Uterus (tissue), 4 donors: ENCODE measurements around the gene SEPTIN3. TPM values are rescaled to one million over a fixed set of nuclear protein-coding genes. Genes with fewer than 3 reads are reported as not detected.

ENCODE experiments used
- DNase-seq, 2 donors: peaks; one replicate each; pipeline ENCODE4 v3.0.0-alpha.2; 2019 to 2020
- H3K27ac ChIP-seq, 2 donors: fragments of 200-600 bp; sonication (generic); 1 replicate in 1 of 2; 2 replicates in 1 of 2; pipeline ENCODE4 v1.5.1; 2016 to 2018
- H3K27me3 ChIP-seq, 2 donors: fragments of 200-600 bp; sonication (generic); one replicate each; pipeline ENCODE4 v1.5.1; 2018 to 2019; ENCODE audit warnings: control low read depth in 1 of 2
- H3K36me3 ChIP-seq, 2 donors: fragments of 200-600 bp; sonication (generic); one replicate each; pipeline ENCODE4 v1.5.1; 2019; ENCODE audit warnings: control low read depth in 1 of 2
- H3K4me1 ChIP-seq, 2 donors: fragments of 200-600 bp; sonication (generic); one replicate each; pipeline ENCODE4 v1.5.1; 2018 to 2019; ENCODE audit warnings: control low read depth in 1 of 2
- H3K4me3 ChIP-seq, 2 donors: fragments of 200-600 bp; sonication (generic); 1 replicate in 1 of 2; 2 replicates in 1 of 2; pipeline ENCODE4 v1.5.1; 2018 to 2019; ENCODE audit warnings: mild to moderate bottlenecking in 1 of 2
- H3K9me3 ChIP-seq, 2 donors: fragments of 200-600 bp; sonication (generic); one replicate each; pipeline ENCODE4 v1.5.1; 2019; ENCODE audit warnings: control low read depth in 1 of 2
- POLR2A ChIP-seq, 2 donors: fragments of 450-650 bp; IDR thresholded peaks; one replicate each; pipeline ENCODE4 v1.6.1; 2016; ENCODE audit warnings: antibody characterized with exemption in 2 of 2, mild to moderate bottlenecking in 1 of 2, moderate library complexity in 1 of 2
- intact Hi-C: fragments of 100-400 bp; cut with DNase I; formaldehyde crosslinking; loops from one replicate; pipeline ENCODE4 v1.15.1; 2023; ENCODE audit warnings: low total_unique reads
- total RNA-seq, 4 donors: library from RNA; depleted of rRNA in 3 of 4; stranded (reverse); fragments of >200 nt in 3 of 4; gene quantifications; one replicate each; pipeline versions ENCODE4 v1.1.0 to v1.2.4, GENCODE V29; 2014 to 2023
- TF ChIP-seq, protein P1 (sequence below), 4 experiments: fragments of 200-600 bp in 2 of 4; fragments of 450-650 bp in 2 of 4; sonication (generic) in 2 of 4; IDR thresholded peaks; one replicate each; pipeline ENCODE4 v1.5.1; 2016 to 2019; ENCODE audit warnings: antibody characterized with exemption in 4 of 4, mild to moderate bottlenecking in 2 of 4, moderate library complexity in 1 of 4
- donor health status: DM: yes; HTN: yes; CAD: no.

Gene SEPTIN3
- total RNA-seq = 1 to 10 TPM in 1 of 4 donors, not detected in 3; 1.4 TPM

DNA sequence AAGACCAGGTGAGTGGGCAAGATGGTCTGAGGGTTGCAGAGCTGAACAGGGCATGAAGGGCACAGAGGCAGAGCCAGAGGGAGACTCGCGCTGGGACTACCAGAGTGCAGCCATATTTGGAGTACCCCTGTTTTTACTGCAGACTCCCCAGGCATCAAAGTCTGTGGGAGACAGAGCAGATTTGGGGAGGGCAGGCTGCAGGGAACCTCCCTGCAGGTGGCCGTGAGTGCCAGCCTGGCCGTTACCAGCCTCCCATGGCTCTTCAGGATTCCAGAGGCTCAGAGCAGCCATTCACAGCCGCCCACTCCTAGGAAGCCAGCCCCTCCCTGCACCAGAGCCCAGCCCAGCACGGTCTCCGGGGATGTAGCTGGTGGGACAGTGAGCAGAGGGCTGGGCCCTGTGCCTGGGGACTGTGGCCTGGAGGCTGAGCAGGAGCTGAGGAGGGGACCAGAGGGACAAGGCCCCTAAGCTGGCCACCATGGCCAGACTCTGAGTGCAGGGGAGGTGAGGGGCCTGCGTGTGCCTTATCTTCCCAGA lies at the start of gene SEPTIN3:
Gene SEPTIN3, plus strand, starts transcription at position 334 of the 537 bp plus-strand sequence. CDS start 2,050 bp downstream, outside the sequence.
- Histone ChIP-seq H3K27ac (no peak within 1 kb of the TSS), H3K36me3 (no peaks in the 10 kb centered on the region), H3K4me3 (no peak within 1 kb of the TSS), H3K27me3 (no peaks in the 10 kb centered on the region), H3K4me1 (no peaks in the 10 kb centered on the region), H3K9me3 (no peaks in the 10 kb centered on the region)
- intact Hi-C loops = no loop called here
- DNase-seq = no peak
- TF ChIP-seq, protein P1, sequence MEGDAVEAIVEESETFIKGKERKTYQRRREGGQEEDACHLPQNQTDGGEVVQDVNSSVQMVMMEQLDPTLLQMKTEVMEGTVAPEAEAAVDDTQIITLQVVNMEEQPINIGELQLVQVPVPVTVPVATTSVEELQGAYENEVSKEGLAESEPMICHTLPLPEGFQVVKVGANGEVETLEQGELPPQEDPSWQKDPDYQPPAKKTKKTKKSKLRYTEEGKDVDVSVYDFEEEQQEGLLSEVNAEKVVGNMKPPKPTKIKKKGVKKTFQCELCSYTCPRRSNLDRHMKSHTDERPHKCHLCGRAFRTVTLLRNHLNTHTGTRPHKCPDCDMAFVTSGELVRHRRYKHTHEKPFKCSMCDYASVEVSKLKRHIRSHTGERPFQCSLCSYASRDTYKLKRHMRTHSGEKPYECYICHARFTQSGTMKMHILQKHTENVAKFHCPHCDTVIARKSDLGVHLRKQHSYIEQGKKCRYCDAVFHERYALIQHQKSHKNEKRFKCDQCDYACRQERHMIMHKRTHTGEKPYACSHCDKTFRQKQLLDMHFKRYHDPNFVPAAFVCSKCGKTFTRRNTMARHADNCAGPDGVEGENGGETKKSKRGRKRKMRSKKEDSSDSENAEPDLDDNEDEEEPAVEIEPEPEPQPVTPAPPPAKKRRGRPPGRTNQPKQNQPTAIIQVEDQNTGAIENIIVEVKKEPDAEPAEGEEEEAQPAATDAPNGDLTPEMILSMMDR (IDR thresholded peaks at IDR 0.05) = no peak
- TF ChIP-seq POLR2A (IDR thresholded peaks at IDR 0.05) = no peak

DNA sequence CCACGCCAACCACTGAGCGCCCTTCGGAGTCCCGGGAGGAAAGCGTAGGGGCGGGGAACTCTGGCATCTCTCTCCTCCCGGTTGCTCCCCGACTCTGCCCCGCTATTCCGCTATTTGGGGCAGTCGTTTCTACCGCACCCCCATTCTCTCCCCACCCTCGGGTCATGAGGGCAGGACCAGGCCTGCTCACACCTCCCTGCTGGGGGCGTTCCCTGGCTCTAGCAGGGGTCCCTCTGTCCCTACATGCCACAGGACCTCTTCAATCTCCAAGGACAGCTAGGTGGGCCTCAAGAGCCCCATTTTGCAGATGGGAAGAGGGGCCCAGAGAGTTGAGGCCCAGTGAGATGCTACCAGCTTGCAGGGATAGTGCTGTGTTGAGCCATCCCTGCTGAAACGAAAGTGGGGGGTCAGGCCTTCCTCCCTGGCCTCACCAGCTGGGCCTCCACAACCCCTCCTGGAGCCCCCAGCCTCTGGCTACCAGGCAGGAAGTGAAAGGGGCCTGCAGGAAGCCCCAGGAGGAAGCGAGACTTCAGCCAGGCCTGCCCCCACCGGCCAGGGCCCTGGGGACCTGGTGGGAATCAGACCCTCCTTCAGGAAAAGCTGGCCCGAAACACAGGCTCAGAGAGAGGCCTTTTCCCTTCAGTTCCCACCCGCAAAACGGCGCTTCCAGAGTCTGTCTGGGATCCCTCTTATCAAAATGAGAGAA lies 48.8 kb upstream of the SEPTIN3 start:
- Histone ChIP-seq H3K27ac (no peak overlapping the region), H3K4me1 (peaks cover 0 to 10% of the 10 kb centered on the region in 2 donors), H3K36me3 (no peaks in the 10 kb centered on the region), H3K27me3 (peaks cover 11 to 23% of the 10 kb centered on the region in 2 donors), H3K9me3 (no peaks in the 10 kb centered on the region), H3K4me3 (no peak overlapping the region)
- intact Hi-C loops = no loop called here
- TF ChIP-seq, protein P1 (IDR thresholded peaks at IDR 0.05) = no peak
- no peak for TF ChIP-seq POLR2A (IDR thresholded peaks at IDR 0.05)
- no peak for DNase-seq

- intact Hi-C loops = no loop called here
- no peak for TF ChIP-seq POLR2A (IDR thresholded peaks at IDR 0.05)
- TF ChIP-seq, protein P1 (IDR thresholded peaks at IDR 0.05) = no peak
- peaks cover 0 to 9% of the 10 kb centered on the region in 2 donors for H3K4me1 ChIP-seq
- H3K27me3 ChIP-seq = peaks cover 10 to 15% of the 10 kb centered on the region in 2 donors
- H3K4me3 ChIP-seq = no peak overlapping the region
- no peak overlapping the region for H3K27ac ChIP-seq
- no peaks in the 10 kb centered on the region for H3K9me3 ChIP-seq
- H3K36me3 ChIP-seq = no peaks in the 10 kb centered on the region
- DNase-seq = no peak
These were observed 46.9 kb upstream of the SEPTIN3 start for GRCh38 chr22:41922328-41922727.

- intact Hi-C loops = no loop called here
- no peak overlapping the region for H3K27ac ChIP-seq
- H3K9me3 ChIP-seq = no peaks in the 10 kb centered on the region
- DNase-seq = no peak
- peaks cover 0 to 9% of the 10 kb centered on the region in 2 donors for H3K4me1 ChIP-seq
- H3K4me3 ChIP-seq = no peak overlapping the region
- no peak for TF ChIP-seq POLR2A (IDR thresholded peaks at IDR 0.05)
- TF ChIP-seq, protein P1 (IDR thresholded peaks at IDR 0.05) = no peak
- peaks cover 3 to 15% of the 10 kb centered on the region in 2 donors for H3K27me3 ChIP-seq
- H3K36me3 ChIP-seq = no peaks in the 10 kb centered on the region
These were observed 46.2 kb upstream of the SEPTIN3 start for GRCh38 chr22:41922940-41923594.
